ENCODE measurements around the gene RAB7A. TPM values are rescaled to one million over a fixed set of nuclear protein-coding genes. Genes with fewer than 3 reads are reported as not detected.

RAB7A gene
- total and polyA plus RNA-seq, 2 experiments from 2014 or later, result 89.8 to 156 TPM

DNA sequence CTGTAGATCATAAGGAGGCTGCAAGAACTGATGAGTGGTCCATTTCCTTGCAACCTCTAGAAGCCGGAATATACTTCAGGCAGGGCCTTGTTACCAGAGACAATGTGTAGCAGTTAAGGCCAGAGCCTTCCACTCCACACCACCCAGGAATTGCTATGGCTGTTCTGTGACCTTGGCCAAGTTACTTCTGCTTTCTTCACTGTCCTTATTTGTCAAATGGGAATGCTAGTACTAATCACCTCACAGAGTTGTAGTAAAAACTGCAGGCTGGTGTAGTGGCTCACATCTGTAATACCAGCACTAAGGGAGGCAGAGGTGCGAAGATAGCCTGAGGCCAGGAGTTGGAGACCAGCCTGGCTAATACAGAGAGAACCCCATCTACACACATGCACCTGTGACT lies 46.6 kb upstream of the RAB7A start (continued):
- TF ChIP-seq, protein P1, sequence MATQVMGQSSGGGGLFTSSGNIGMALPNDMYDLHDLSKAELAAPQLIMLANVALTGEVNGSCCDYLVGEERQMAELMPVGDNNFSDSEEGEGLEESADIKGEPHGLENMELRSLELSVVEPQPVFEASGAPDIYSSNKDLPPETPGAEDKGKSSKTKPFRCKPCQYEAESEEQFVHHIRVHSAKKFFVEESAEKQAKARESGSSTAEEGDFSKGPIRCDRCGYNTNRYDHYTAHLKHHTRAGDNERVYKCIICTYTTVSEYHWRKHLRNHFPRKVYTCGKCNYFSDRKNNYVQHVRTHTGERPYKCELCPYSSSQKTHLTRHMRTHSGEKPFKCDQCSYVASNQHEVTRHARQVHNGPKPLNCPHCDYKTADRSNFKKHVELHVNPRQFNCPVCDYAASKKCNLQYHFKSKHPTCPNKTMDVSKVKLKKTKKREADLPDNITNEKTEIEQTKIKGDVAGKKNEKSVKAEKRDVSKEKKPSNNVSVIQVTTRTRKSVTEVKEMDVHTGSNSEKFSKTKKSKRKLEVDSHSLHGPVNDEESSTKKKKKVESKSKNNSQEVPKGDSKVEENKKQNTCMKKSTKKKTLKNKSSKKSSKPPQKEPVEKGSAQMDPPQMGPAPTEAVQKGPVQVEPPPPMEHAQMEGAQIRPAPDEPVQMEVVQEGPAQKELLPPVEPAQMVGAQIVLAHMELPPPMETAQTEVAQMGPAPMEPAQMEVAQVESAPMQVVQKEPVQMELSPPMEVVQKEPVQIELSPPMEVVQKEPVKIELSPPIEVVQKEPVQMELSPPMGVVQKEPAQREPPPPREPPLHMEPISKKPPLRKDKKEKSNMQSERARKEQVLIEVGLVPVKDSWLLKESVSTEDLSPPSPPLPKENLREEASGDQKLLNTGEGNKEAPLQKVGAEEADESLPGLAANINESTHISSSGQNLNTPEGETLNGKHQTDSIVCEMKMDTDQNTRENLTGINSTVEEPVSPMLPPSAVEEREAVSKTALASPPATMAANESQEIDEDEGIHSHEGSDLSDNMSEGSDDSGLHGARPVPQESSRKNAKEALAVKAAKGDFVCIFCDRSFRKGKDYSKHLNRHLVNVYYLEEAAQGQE (IDR thresholded peaks at IDR 0.05; ENCODE audit: unreplicated experiment), result no peak
- TF ChIP-seq NANOG (IDR thresholded peaks at IDR 0.05; ENCODE audit: borderline replicate concordance), result no peak
- TF ChIP-seq POLR2AphosphoS5 (IDR thresholded peaks at IDR 0.05; ENCODE audit: low read depth), result no peak
- TF ChIP-seq CREB1 (CRISPR knock-in tag; IDR thresholded peaks at IDR 0.05; ENCODE audit: low read depth), result no peak
- TF ChIP-seq JUNB (IDR thresholded peaks at IDR 0.05; ENCODE audit: unreplicated experiment), result no peak
- TF ChIP-seq, protein P2, sequence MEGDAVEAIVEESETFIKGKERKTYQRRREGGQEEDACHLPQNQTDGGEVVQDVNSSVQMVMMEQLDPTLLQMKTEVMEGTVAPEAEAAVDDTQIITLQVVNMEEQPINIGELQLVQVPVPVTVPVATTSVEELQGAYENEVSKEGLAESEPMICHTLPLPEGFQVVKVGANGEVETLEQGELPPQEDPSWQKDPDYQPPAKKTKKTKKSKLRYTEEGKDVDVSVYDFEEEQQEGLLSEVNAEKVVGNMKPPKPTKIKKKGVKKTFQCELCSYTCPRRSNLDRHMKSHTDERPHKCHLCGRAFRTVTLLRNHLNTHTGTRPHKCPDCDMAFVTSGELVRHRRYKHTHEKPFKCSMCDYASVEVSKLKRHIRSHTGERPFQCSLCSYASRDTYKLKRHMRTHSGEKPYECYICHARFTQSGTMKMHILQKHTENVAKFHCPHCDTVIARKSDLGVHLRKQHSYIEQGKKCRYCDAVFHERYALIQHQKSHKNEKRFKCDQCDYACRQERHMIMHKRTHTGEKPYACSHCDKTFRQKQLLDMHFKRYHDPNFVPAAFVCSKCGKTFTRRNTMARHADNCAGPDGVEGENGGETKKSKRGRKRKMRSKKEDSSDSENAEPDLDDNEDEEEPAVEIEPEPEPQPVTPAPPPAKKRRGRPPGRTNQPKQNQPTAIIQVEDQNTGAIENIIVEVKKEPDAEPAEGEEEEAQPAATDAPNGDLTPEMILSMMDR (conservative IDR thresholded peaks at IDR 0.05; ENCODE audit: low read depth in 2 of 2), result no peak

DNA sequence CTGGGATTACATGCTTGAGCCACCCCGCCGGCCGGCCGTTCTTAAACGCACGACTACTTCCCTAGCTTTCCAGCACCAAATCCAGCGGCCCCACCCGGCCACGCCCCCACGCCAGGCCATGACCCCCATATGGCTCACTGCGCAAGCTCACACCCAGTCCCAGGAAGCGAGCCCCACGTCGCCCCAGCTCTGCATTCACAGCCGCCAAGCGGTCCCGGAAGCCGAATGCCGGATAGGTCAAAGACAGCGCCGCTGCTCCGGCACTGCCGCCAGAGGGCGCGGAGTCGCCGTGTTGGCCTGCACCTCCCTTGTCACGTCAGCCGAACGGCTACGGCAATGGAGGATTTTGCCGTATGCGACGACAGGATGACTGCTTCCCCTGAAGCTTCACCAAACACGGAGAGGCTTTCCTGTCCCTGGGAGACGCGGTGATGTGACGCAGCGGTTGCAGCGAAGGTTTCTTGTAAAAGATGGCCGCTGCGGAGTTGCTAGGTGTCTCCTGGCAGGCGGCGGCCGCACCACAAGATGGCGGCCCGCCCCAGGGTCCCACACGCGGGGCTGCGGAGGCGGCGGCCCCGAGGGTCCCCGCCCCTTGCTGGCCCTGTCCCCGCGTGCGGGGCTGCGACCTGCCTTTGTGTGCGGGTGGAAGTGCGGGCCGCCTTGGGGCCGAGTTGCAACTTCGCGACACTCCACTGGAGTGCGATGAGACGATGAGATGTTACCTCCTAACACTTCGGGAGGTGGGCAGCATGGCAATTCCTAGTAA lies 45.2 kb upstream of the RAB7A start:
- H3K4me1 Mint-ChIP-seq, result peaks cover 4% of the 10 kb centered on the region; the same call in 2 of the 3 replicates
- Histone ChIP-seq H3K4me1 (ENCODE audit: insufficient read depth) (peaks cover 3% of the 10 kb centered on the region; the same call in 1 of the 2 replicates), H3K4me3 (peak overlapping the region; percentile 63), H3K27ac (ENCODE audit: low read depth) (peak overlapping the region; percentile 92), H3F3A (replicated peaks; ENCODE audit: low read depth) (no peaks in the 10 kb centered on the region), H3K27me3 (ENCODE audit: insufficient read depth) (peaks cover 25% of the 10 kb centered on the region), H2AFZ (peak overlapping the region; percentile 19; the same call in 1 of the 2 replicates), H3K4me2 (peak overlapping the region; percentile 72), H4K20me1 (replicated peaks; ENCODE audit: insufficient read depth) (no peaks in the 10 kb centered on the region), H3K79me2 (replicated peaks; ENCODE audit: insufficient read depth) (no peaks in the 10 kb centered on the region), H3K9me2 (ENCODE audit: insufficient read depth) (no peaks in the 10 kb centered on the region), H3K36me3 (ENCODE audit: insufficient read depth) (no peaks in the 10 kb centered on the region)
- no peaks in the 10 kb centered on the region for H3K9me3 Mint-ChIP-seq
- peaks cover 6% of the 10 kb centered on the region for H3K27me3 Mint-ChIP-seq (ENCODE audit: insufficient read depth, low read depth, poor library complexity)
- ATAC-seq (peak; percentile 98), DNase-seq (ENCODE audit: low spot score) (peak; percentile 90)
- peak overlapping the region; percentile 97 for H3K27ac Mint-ChIP-seq
- peak overlapping the region; percentile 75 for H3K4me3 Mint-ChIP-seq
- H3K36me3 Mint-ChIP-seq (ENCODE audit: low read depth), result no peaks in the 10 kb centered on the region
- TF ChIP-seq CREB1 (CRISPR knock-in tag; IDR thresholded peaks at IDR 0.05; ENCODE audit: low read depth), result peak; percentile 86
- TF ChIP-seq EZH2phosphoT487 (IDR thresholded peaks at IDR 0.05; ENCODE audit: unreplicated experiment), result no peak
- TF ChIP-seq, protein P2 (conservative IDR thresholded peaks at IDR 0.05; ENCODE audit: low read depth in 2 of 2), result peak; percentile 56 to 84
- no peak for TF ChIP-seq NANOG (IDR thresholded peaks at IDR 0.05; ENCODE audit: borderline replicate concordance)
- no peak for TF ChIP-seq STAT1 (IDR thresholded peaks at IDR 0.05; ENCODE audit: unreplicated experiment)
- TF ChIP-seq JUNB (IDR thresholded peaks at IDR 0.05; ENCODE audit: unreplicated experiment), result no peak
- TF ChIP-seq POLR2AphosphoS5 (IDR thresholded peaks at IDR 0.05; ENCODE audit: low read depth), result peak; percentile 44; the same call in 1 of the 2 replicates
